HG02642 (cell line): Measurements from ENCODE around the gene ETS2.

Source experiments
- ATAC-seq: cut with Tn5 transposase; IDR thresholded peaks from one replicate; pipeline ENCODE4 v1.9.1; 2021; ENCODE audit warnings: mild to moderate bottlenecking; ENCODE audit not compliant: unreplicated experiment, poor library complexity

Gene ETS2

GRCh38 chr21:38805328-38806152 lies at the start of gene ETS2:
Gene ETS2 (plus strand): TSS chr21:38805929. CDS start chr21:38810035, 4,106 bp downstream.
- peak; percentile 78 for ATAC-seq

- no peak for ATAC-seq
These were observed 49.0 kb upstream of the ETS2 start for GRCh38 chr21:38756746-38757145.

GRCh38 chr21:38758501-38759214 lies 47.1 kb upstream of the ETS2 start:
- no peak for ATAC-seq

GRCh38 chr21:38759413-38759812 lies 46.3 kb upstream of the ETS2 start:
- no peak for ATAC-seq

- no peak for ATAC-seq
These were observed 45.5 kb upstream of the ETS2 start for GRCh38 chr21:38760017-38760761.

- ATAC-seq, result no peak
These were observed 45.0 kb upstream of the ETS2 start for GRCh38 chr21:38760762-38761155.

GRCh38 chr21:38761531-38761930 lies 44.2 kb upstream of the ETS2 start:
- no peak for ATAC-seq

GRCh38 chr21:38765056-38765455 lies 40.7 kb upstream of the ETS2 start:
- no peak for ATAC-seq

GRCh38 chr21:38766987-38767722 lies 38.6 kb upstream of the ETS2 start:
- peak; percentile 97 for ATAC-seq

- no peak for ATAC-seq
These were observed 37.2 kb upstream of the ETS2 start for GRCh38 chr21:38768471-38769063.

- no peak for ATAC-seq
These were observed 36.4 kb upstream of the ETS2 start for GRCh38 chr21:38769191-38769780.

GRCh38 chr21:38770660-38771059 lies 35.1 kb upstream of the ETS2 start:
- no peak for ATAC-seq

GRCh38 chr21:38771536-38771935 lies 34.2 kb upstream of the ETS2 start:
- ATAC-seq, result no peak

GRCh38 chr21:38772646-38773045 lies 33.1 kb upstream of the ETS2 start:
- ATAC-seq, result no peak

- no peak for ATAC-seq
These were observed 32.3 kb upstream of the ETS2 start for GRCh38 chr21:38773099-38774061.

- no peak for ATAC-seq
These were observed 31.6 kb upstream of the ETS2 start for GRCh38 chr21:38774152-38774551.

- ATAC-seq, result no peak
These were observed 31.0 kb upstream of the ETS2 start for GRCh38 chr21:38774586-38775285.

- no peak for ATAC-seq
These were observed 30.0 kb upstream of the ETS2 start for GRCh38 chr21:38775733-38776132.
